Stimulated activated CD4-positive, alpha-beta T cell treated with anti-CD3 and anti-CD28 coated beads, Interleukin-15, amount 100 ng/mL, for 48 hours (primary cell): ENCODE results near the gene FMNL3.
"Not testable (repeated sequence)": the region's sequence is repeated elsewhere in the genome, so short reads cannot be mapped to it uniquely, and the experiment has no call there.

Experiments
- DNase-seq, 2 donors: peaks; one replicate each; pipeline ENCODE4 v3.0.0-alpha.2; 2020; ENCODE audit warnings: low read depth in 2 of 2

Gene FMNL3

GRCh38 chr12:49707128-49707811 is at the start of gene FMNL3:
Gene FMNL3 (minus strand): TSS chr12:49707405. CDS start chr12:49707180, 225 bp downstream.
- peak; percentile 96 to 99 for DNase-seq

GRCh38 chr12:49750996-49751393 is 43.8 kb upstream of the FMNL3 start:
- no peak for DNase-seq

- DNase-seq: peak; percentile 57 to 61
These were observed 43.1 kb upstream of the FMNL3 start for GRCh38 chr12:49750027-49750995.

- no peak for DNase-seq
These were observed 41.6 kb upstream of the FMNL3 start for GRCh38 chr12:49748800-49749199.

- no peak for DNase-seq
These were observed 41.1 kb upstream of the FMNL3 start for GRCh38 chr12:49748306-49748705.

- no peak for DNase-seq
These were observed 37.2 kb upstream of the FMNL3 start for GRCh38 chr12:49744363-49744885.

- DNase-seq: peak; percentile 84 to 85
These were observed 34.8 kb upstream of the FMNL3 start for GRCh38 chr12:49741882-49742620.

- DNase-seq: peak; percentile 98 to 100
These were observed 34.0 kb upstream of the FMNL3 start, which contains the start of gene TMBIM6 for GRCh38 chr12:49740930-49741881. Gene TMBIM6 (plus strand): TSS chr12:49741557. CDS start chr12:49752494, 10,937 bp downstream.

- not testable (repeated sequence) for DNase-seq
These were observed 33.1 kb upstream of the FMNL3 start for GRCh38 chr12:49740277-49740676.

GRCh38 chr12:49738721-49739120 is 31.5 kb upstream of the FMNL3 start:
- not testable (repeated sequence) for DNase-seq

GRCh38 chr12:49734900-49735299 is 27.7 kb upstream of the FMNL3 start:
- not testable (repeated sequence) for DNase-seq

GRCh38 chr12:49733219-49734017 is 26.2 kb upstream of the FMNL3 start:
- no peak for DNase-seq

GRCh38 chr12:49730568-49731101 is 23.4 kb upstream of the FMNL3 start:
- no peak for DNase-seq

- DNase-seq: no peak
These were observed 22.8 kb upstream of the FMNL3 start for GRCh38 chr12:49730050-49730449.

GRCh38 chr12:49728446-49728845 is 21.2 kb upstream of the FMNL3 start:
- DNase-seq: no peak

- DNase-seq: not testable (repeated sequence)
These were observed 14.2 kb upstream of the FMNL3 start for GRCh38 chr12:49721355-49721754.

GRCh38 chr12:49720214-49720613 is 13.0 kb upstream of the FMNL3 start:
- DNase-seq: no peak

GRCh38 chr12:49717800-49718199 is 10.6 kb upstream of the FMNL3 start:
- not testable (repeated sequence) for DNase-seq

GRCh38 chr12:49716553-49716952 is 9.3 kb upstream of the FMNL3 start:
- DNase-seq: no peak
